HL-60 (cell line): ENCODE measurements around the gene THSD7A.

Source experiments
- DNase-seq, 2 experiments: peaks; one replicate each; pipeline ENCODE4 v3.0.0-alpha.2; 2010 to 2020; ENCODE audit warnings: low read depth in 1 of 2, low spot score in 1 of 2
- H3K27ac ChIP-seq: fragments of 250-450 bp; sonication (Bioruptor Pico); replicated peaks from 2 replicates; pipeline ENCODE4 v1.5.1; 2020; ENCODE audit warnings: mild to moderate bottlenecking, moderate library complexity
- H3K27me3 ChIP-seq: fragments of 250-450 bp; sonication (Bioruptor Pico); 2 replicates; pipeline ENCODE4 v1.5.1; 2021; ENCODE audit warnings: mild to moderate bottlenecking, moderate library complexity; ENCODE audit not compliant: insufficient read depth, poor library complexity, severe bottlenecking
- H3K4me3 ChIP-seq: replicated peaks from 2 replicates; pipeline ENCODE4 v1.5.1; 2011; ENCODE audit warnings: mild to moderate bottlenecking, control low read depth, low read length; ENCODE audit not compliant: insufficient read depth
- CTCF ChIP-seq: IDR thresholded peaks from one replicate; pipeline ENCODE4 v1.5.1; 2011; ENCODE audit warnings: low read length, control low read depth, inconsistent platforms; ENCODE audit not compliant: insufficient read depth
- GABPA ChIP-seq: IDR thresholded peaks from 2 replicates; pipeline ENCODE4 v1.6.1; 2012; ENCODE audit warnings: low read depth
- POLR2AphosphoS5 ChIP-seq: IDR thresholded peaks from 2 replicates; pipeline ENCODE4 v1.6.1; 2012; ENCODE audit warnings: low read depth
- REST ChIP-seq: IDR thresholded peaks from 2 replicates; pipeline ENCODE4 v1.6.1; 2012; ENCODE audit warnings: low read depth; ENCODE audit not compliant: insufficient replicate concordance
- SPI1 ChIP-seq: IDR thresholded peaks from 2 replicates; pipeline ENCODE4 v1.6.1; 2012; ENCODE audit warnings: low read depth, mild to moderate bottlenecking, borderline replicate concordance

Gene THSD7A

GRCh38 chr7:11784769-11785536 is 47.0 kb downstream of the THSD7A start:
- no peak for DNase-seq
- Histone ChIP-seq H3K27me3 (no peaks in the 10 kb centered on the region), H3K4me3 (no peak overlapping the region), H3K27ac (no peak overlapping the region)
- TF ChIP-seq POLR2AphosphoS5 (no peak), REST (no peak), GABPA (no peak), SPI1 (no peak), CTCF (no peak)

GRCh38 chr7:11779864-11780674 is 51.9 kb downstream of the THSD7A start:
- Histone ChIP-seq H3K27me3 (no peaks in the 10 kb centered on the region), H3K27ac (no peak overlapping the region), H3K4me3 (no peak overlapping the region)
- DNase-seq: no peak
- TF ChIP-seq GABPA (no peak), REST (no peak), CTCF (no peak), SPI1 (no peak), POLR2AphosphoS5 (no peak)

GRCh38 chr7:11776039-11776438 is 56.0 kb downstream of the THSD7A start:
- Histone ChIP-seq H3K4me3 (no peak overlapping the region), H3K27me3 (no peaks in the 10 kb centered on the region), H3K27ac (no peak overlapping the region)
- no peak for DNase-seq
- TF ChIP-seq SPI1: no peak
- no peak for TF ChIP-seq POLR2AphosphoS5
- no peak for TF ChIP-seq CTCF
- TF ChIP-seq REST: no peak
- TF ChIP-seq GABPA: no peak
